ENCODE results near the gene TLX1.

GRCh38 chr10:101095550-101096213 lies 35.4 kb upstream of the TLX1 start:
- TF ChIP-seq CTCF (conservative IDR thresholded peaks at IDR 0.05; ENCODE audit: low read length) (peak; percentile 89), EZH2phosphoT487 (IDR thresholded peaks at IDR 0.05; ENCODE audit: borderline replicate concordance) (no peak)
